Anterior cingulate cortex (tissue), 58 donors: Measurements from ENCODE around the gene PARP11.

Source experiments
- DNase-seq, 58 donors: peaks; one replicate each; lab custom pipeline; 2025; lab: John Stamatoyannopoulos, UW

PARP11 gene

DNA sequence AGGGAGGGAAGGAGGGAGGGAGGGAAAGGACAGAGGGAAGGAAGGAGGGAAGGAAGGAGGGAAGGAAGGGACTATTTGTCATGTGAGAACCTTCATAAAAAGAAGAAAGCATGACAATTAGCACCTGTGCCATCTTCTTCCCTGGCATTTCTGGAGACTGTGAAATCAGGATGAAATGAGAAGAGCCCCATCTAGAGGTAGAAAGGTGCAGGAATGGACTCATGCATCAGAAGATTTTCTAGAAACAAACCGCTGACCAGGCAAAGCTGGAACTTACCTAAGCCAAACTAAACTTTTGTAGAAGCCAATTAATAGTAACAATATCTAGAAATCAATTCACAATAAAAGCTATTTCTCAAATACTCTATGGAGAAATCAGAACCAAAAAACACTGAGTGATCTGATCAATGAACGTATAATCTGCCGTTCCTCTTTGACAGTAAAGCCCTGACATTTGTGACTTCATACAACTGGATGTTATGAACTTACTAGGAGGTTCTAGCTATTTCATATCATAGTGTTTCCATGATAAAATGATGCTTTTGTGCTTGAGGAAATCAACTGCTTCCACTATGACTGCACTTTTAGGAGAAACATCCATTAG is 95.9 kb downstream of the PARP11 start:
- peak in 2 of 58 donors; percentile 36 to 37 for DNase-seq

DNA sequence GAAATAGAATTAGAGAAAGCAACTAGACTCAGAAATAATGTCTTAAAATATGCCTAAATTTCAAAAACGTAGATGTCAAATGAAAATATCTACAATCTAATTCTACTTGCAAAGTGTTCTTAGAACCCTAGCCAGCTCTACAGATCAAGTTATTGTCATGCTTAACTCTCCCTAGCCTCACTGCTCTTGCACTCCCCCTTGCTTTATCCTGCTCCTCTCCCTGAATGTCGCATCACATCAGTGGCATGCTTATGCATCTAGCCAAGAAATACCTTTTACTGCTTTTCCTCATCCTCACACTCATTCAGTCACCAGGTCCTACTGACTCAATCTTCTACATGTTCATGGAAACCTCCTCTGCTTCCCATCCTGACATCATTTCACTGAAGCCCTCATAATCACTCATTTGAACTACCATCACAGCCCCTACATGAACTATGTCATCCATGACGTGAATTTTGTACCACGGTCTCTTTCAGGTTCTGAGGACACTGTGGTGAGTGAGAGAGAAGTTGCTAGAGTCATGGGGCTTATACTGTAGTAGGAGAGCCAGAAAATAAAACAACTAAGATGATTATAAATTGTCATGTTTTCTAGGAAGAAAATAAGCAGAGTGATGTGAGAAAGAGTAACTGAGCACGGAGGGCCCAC is 97.7 kb downstream of the PARP11 start:
- DNase-seq = no peak

DNA sequence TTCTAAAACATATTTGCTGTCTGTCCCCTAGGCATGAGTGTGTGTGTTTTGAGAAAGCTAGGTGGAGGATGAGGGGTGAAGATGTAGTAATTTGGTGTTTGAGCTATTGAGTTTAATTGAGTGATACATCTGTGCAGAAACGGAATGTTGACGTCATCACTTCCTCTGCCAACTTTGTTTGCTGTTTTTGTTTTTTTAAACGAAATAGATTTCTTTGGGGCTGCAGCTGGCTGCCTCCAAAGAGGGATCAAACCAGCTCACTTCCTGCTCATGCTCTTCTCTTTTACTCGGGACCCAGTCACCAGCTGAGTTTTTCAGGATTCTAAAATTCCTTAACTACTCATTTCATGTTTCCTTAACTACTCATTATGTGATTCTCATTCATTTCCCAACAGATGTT is 100.8 kb downstream of the PARP11 start:
- no peak for DNase-seq

DNA sequence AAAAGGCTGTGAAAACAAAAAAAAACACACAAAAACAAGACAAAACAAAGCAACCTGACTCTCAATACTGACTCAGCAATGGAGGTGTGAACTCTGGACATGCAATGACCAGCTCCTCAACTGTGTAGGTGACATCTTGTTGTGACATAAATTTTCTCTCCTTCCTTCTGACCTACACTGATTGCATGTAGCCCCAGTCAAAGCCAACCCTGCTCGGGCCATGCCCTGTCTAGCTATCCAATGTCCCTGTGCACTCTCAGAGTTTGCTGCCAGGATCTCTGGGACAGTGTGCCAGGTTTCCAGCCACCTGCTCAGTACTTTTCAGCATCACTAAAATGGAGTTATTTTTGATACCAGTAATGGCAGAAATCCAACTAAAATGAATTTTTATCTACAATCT is 101.3 kb downstream of the PARP11 start:
- no peak for DNase-seq

DNA sequence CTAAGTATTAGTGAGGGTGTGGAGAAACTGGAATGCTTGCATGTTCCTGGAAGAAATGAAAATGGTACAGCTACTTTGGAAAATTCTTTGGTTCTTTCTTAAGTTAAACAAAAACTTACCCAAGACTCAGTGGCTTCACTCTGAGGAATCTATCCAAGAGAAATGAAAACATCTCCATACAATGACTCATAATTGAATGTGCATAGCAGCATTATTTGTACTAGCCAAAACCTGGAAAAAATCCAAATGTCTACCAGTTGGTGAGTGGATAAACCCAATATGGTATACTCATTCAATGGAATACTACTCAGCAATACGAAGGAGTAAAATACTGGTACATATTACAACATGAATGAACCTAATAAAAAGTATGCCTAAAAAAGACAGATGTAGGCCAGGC is 102.3 kb downstream of the PARP11 start:
- DNase-seq = no peak

DNA sequence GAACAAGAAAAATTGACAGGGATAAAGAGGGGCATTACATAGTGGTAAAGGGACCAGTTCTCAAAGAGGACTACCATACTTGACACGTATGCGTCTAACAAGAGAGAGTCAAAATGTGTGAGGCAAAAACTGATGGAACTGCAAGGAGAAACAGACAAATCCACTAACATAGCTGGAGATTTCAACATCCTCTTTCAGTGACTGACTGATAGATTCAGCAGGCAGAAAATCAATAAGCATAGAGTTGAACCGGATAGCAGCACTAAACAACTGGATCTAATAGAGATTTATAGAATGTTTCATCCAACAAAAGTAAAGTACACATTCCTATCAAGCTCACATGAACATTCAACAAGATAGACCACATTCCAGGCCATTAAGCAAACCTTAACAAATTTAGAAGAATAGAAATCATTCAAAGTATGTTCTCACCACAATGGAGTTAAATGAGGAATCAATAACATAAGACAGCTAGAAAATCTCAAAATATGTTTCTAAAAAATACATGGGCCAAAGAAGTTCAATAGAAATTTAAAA is 104.2 kb downstream of the PARP11 start:
- DNase-seq = no peak

DNA sequence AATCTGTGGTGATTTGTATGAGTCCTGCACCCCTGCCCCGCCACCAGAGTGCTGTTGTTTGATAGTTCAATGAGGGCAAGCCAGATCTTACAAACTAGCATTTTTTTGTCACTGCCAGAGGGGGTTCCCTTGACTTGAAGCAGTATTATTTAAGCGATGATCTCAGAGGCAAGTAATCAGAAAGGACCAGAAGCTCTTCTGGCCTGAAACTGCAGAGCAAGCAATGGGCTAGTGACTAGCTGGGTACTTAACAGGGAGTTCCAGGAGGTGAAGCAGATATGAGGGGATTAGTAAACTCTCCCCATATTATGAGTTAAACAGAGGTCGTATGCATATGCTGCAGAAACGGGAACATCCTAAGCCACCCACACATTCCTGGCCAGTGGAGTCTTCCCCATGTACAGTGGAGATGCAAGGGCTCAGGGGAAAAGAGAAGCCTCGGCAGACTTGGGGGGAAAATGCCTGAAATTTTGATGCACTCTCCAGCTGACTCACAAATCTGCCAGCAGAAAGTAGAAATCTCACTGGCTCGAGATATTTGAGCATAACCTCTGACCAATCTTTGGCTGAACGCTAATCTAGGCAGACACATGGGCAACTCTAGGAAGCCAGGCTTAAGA is 112.0 kb downstream of the PARP11 start:
- no peak for DNase-seq

DNA sequence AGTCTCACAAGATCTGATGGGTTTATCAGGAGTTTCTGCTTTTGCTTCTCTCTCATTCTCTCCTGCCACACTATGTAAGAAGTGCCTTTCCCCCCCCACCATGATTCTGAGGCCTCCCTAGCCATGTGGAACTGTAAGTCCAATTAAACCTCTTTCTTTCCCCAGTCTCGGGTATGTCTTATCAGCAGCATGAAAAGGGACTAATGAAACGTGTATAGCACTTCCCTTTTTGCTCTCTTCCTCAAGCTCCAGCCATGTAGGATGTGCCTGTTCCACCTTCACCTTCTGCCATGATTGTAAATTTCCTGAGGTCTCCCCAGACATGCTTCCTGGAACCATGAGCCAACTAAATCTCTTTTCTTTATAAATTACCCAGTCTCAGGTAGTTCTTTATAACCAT is 113.3 kb downstream of the PARP11 start:
- no peak for DNase-seq
